AG09309 (cell line): Measurements from ENCODE around the gene HORMAD1.

Experiments
- DNase-seq: peaks from one replicate; pipeline ENCODE4 v3.0.0-alpha.2; 2010; ENCODE audit warnings: low read depth
- H3K4me3 ChIP-seq: 2 replicates; pipeline ENCODE4 v1.5.1; 2011; ENCODE audit warnings: mild to moderate bottlenecking, low read depth, low read length, moderate library complexity; ENCODE audit not compliant: control insufficient read depth
- TF ChIP-seq, protein P1 (sequence below): IDR thresholded peaks from 2 replicates; pipeline ENCODE4 v1.5.1; 2011; ENCODE audit warnings: mild to moderate bottlenecking, low read depth, low read length, inconsistent platforms; ENCODE audit not compliant: insufficient read depth, control insufficient read depth; ENCODE audit errors: missing control alignments

Gene HORMAD1

DNA sequence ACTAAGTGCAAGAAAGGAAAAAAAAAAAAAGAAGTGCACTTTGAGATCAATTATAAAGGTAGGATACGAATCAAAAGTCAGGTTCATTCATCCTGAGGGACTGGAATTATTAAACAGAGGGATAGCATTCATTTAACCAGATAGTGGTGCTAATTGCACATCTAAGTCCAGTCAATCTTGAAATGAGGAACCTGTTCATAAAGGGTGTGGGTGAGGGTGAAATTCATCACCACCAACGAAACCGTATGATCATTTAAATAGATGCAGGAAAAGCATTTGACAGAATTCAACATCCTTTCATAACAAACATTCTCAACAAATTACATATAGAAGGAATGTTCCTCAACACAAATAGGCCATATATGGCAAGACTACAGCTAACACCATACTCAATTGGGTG is 39.3 kb upstream of the HORMAD1 start:
- H3K4me3 ChIP-seq = no peak overlapping the region
- no peak for DNase-seq
- TF ChIP-seq, protein P1, sequence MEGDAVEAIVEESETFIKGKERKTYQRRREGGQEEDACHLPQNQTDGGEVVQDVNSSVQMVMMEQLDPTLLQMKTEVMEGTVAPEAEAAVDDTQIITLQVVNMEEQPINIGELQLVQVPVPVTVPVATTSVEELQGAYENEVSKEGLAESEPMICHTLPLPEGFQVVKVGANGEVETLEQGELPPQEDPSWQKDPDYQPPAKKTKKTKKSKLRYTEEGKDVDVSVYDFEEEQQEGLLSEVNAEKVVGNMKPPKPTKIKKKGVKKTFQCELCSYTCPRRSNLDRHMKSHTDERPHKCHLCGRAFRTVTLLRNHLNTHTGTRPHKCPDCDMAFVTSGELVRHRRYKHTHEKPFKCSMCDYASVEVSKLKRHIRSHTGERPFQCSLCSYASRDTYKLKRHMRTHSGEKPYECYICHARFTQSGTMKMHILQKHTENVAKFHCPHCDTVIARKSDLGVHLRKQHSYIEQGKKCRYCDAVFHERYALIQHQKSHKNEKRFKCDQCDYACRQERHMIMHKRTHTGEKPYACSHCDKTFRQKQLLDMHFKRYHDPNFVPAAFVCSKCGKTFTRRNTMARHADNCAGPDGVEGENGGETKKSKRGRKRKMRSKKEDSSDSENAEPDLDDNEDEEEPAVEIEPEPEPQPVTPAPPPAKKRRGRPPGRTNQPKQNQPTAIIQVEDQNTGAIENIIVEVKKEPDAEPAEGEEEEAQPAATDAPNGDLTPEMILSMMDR = no peak

DNA sequence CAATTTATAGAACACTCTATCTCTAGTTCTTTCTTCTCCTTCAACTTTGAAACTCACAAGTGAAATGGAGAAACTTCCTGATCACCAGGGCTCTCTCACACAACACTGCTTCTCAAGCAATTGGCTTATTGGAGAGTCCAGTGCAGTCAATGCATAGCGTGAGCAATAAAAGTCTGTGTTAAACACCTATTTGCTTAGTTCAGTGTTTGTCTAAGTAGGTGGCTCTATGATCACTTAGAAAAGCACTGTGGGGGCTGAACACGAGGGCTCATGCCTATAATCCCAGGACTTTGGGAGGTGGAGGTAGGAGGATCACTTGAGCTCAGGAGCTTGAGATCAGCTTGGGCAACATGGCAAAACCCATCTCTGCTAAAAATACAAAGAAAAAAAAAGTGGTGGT is 32.7 kb upstream of the HORMAD1 start:
- TF ChIP-seq, protein P1 = no peak
- no peak overlapping the region for H3K4me3 ChIP-seq
- DNase-seq = no peak

DNA sequence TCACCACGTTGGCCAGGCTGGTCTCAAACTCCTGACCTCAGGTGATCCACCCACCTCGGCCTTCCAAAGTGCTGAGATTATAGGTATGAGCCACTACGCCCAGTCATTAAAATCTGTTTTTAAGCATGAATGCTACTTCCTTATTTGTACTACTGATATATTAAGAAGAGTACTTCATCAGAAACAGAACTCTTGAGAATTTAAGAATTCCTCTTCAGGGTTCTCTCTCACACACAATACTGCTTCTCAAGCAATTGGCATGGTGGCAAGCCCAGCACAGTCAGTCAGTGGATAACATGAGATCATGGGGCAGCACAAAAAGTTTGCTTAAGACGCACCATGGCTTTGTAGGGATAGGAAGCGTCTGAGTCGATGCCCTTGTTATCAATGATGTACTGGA is 30.7 kb upstream of the HORMAD1 start:
- DNase-seq = no peak
- TF ChIP-seq, protein P1 = no peak
- H3K4me3 ChIP-seq = no peak overlapping the region

DNA sequence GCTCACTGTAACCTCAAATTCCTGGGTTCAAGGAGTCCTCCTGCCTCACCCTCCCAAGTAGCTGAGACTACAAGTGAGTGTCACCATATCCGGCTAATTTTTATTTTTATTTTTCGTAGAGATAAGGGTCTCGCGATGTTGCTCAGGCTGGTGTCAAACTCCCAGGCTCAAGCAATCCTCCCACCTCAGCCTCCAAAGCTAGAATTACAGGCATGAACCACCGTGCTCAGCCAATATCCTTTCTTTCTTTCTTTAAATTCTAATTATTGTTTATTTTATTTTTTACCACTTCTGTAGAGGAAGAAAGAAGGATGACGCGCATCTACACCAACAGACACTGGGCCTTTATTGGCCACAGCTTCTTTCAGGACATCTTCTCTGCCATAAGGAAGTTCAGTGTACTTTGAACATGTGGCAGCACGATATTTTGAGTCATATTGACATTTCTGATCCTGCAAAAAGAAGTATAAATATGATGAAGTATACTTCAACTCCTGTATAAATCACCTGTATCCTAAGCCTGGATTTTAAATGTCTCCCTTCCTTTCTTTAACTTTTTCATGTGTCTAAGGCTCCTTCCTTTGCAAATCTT is 29.1 kb upstream of the HORMAD1 start:
- H3K4me3 ChIP-seq = no peak overlapping the region
- DNase-seq = no peak
- TF ChIP-seq, protein P1 = no peak

DNA sequence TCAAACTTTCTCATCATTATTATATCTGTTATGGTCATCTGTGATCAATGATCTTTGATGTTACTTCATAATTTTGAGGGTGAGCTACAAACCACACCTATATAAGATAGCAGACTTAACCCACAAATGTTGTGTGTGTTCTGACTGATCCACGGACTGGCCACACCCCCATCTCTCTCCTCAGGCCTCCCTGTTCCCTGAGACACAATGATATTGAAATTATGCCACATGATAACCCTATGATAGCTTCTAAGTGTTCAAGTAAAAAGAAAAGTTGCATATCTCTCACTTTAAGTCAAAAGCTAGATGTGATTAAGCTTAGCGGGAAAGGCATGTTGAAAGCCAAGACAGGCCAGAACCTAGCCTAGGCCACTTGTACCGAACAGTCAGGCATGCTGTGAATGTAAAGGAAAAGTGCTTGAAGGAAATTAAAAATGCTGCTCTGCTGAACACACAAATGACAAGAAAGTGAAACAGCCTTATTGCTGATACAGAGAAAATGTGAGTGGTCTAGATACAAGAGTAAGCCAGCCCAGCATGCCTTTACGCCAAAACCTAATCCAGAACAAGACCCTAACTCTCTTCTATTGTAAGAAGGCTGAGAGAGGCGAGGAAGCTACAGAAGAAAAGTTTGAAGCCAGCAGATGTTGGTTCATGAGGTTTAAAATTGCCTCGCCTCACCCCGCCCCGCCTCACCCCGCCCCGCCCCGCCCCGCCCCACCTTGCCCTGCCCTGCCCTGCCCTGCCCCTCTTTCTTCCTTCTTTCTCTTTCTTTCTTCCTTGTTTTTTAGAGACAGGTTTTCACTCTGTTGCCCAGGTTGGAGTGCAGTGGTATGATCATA is 28.4 kb upstream of the HORMAD1 start:
- H3K4me3 ChIP-seq = no peak overlapping the region
- DNase-seq = no peak
- TF ChIP-seq, protein P1 = no peak

DNA sequence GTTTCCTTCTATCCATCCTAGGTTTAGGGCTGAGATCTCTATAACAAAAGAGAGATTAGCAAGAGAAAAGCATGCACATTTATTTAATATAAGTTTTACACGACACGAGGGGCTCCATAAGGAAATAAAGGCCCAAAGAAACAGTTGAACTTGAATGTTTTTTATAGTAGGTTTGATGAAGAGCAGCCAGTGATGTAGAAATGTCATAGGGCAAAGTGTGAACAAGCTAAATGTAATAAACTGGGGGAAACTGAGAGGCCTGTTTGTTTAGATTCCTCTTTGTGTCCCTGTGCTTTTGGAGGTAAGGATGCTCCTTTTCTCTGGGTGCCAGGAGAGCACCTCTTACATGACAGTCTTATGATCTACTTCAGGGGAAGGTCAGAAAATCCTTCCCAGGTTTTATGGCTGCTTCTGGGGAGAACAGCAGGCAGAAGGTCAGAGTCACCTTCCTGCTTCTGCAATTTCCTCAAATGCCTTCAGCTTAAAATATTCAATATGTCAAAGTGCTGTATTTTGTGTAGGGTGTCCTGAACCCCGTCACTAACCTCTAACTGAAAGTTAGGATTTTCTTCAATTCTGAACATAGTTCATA is 9.5 kb upstream of the HORMAD1 start:
- H3K4me3 ChIP-seq = no peak overlapping the region
- DNase-seq = no peak
- TF ChIP-seq, protein P1 = no peak
